ENCODE measurements around the gene SH3RF3.
"Not testable (repeated sequence)": the region's sequence is repeated elsewhere in the genome, so short reads cannot be mapped to it uniquely, and the experiment has no call there.

SH3RF3 gene

GRCh38 chr2:109220860-109221259, 91.9 kb downstream of the SH3RF3 start:
- no peak for DNase-seq

- DNase-seq: not testable (repeated sequence)
Observed at GRCh38 chr2:109221316-109221715, 92.3 kb downstream of the SH3RF3 start.

GRCh38 chr2:109222422-109222821, 93.4 kb downstream of the SH3RF3 start:
- DNase-seq: no peak

- DNase-seq: no peak
Observed at GRCh38 chr2:109222825-109223471, 93.9 kb downstream of the SH3RF3 start.

GRCh38 chr2:109223490-109223889, 94.5 kb downstream of the SH3RF3 start:
- DNase-seq: no peak

GRCh38 chr2:109224341-109224740, 95.3 kb downstream of the SH3RF3 start:
- DNase-seq: not testable (repeated sequence)

- DNase-seq: no peak
Observed at GRCh38 chr2:109225170-109225782, 96.3 kb downstream of the SH3RF3 start.

- DNase-seq: no peak
Observed at GRCh38 chr2:109226128-109226527, 97.1 kb downstream of the SH3RF3 start.

GRCh38 chr2:109226622-109227021, 97.6 kb downstream of the SH3RF3 start:
- DNase-seq: no peak

GRCh38 chr2:109229094-109229675, 100.2 kb downstream of the SH3RF3 start:
- DNase-seq: peak; percentile 43

GRCh38 chr2:109230941-109231420, 102.0 kb downstream of the SH3RF3 start:
- DNase-seq: no peak

- DNase-seq: no peak
Observed at GRCh38 chr2:109231428-109231827, 102.4 kb downstream of the SH3RF3 start.

GRCh38 chr2:109231996-109232705, 103.1 kb downstream of the SH3RF3 start:
- no peak for DNase-seq

GRCh38 chr2:109232909-109233308, 103.9 kb downstream of the SH3RF3 start:
- no peak for DNase-seq

- DNase-seq: no peak
Observed at GRCh38 chr2:109233643-109234042, 104.6 kb downstream of the SH3RF3 start.

GRCh38 chr2:109234355-109234754, 105.3 kb downstream of the SH3RF3 start:
- DNase-seq: no peak

- no peak for DNase-seq
Observed at GRCh38 chr2:109236147-109236546, 107.1 kb downstream of the SH3RF3 start.

- no peak for DNase-seq
Observed at GRCh38 chr2:109237792-109238191, 108.8 kb downstream of the SH3RF3 start.

- peak; percentile 58 for DNase-seq
Observed at GRCh38 chr2:109238580-109238979, 109.6 kb downstream of the SH3RF3 start.

- DNase-seq: peak; percentile 80
Observed at GRCh38 chr2:109239720-109240119, 110.7 kb downstream of the SH3RF3 start.

GRCh38 chr2:109242210-109242653, 113.2 kb downstream of the SH3RF3 start:
- peak; percentile 49 for DNase-seq

GRCh38 chr2:109242654-109243331, 113.8 kb downstream of the SH3RF3 start:
- DNase-seq: peak; percentile 92
